RWPE2 (cell line): ENCODE measurements around the gene TMEM258.

ENCODE experiments used
- ATAC-seq: fragments of 200-7000 bp; cut with Tn5 transposase; 3 replicates; pipeline ENCODE4 v1.9.1; 2021; ENCODE audit warnings: low read depth
- DNase-seq: peaks from one replicate; pipeline ENCODE4 v3.0.0-alpha.2; 2020; ENCODE audit warnings: low spot score
- H3K27ac ChIP-seq: fragments of 450-650 bp; 2 replicates; pipeline ENCODE4 v1.5.1; 2017; ENCODE audit warnings: mild to moderate bottlenecking; ENCODE audit not compliant: poor library complexity, severe bottlenecking
- H3K27me3 ChIP-seq: fragments of 250-450 bp; sonication (Bioruptor Pico); 2 replicates; pipeline ENCODE4 v1.5.1; 2021; ENCODE audit warnings: mild to moderate bottlenecking, moderate library complexity; ENCODE audit not compliant: insufficient read depth, poor library complexity, severe bottlenecking
- H3K36me3 ChIP-seq: fragments of 250-450 bp; sonication (Bioruptor Pico); 2 replicates; pipeline ENCODE4 v1.5.1; 2020; ENCODE audit warnings: low read depth, mild to moderate bottlenecking, moderate library complexity
- H3K4me1 ChIP-seq: fragments of 250-450 bp; sonication (Bioruptor Pico); 2 replicates; pipeline ENCODE4 v1.5.1; 2021; ENCODE audit warnings: mild to moderate bottlenecking, moderate library complexity; ENCODE audit not compliant: insufficient read depth, poor library complexity, severe bottlenecking
- H3K4me3 ChIP-seq: fragments of 250-450 bp; sonication (Bioruptor Pico); 2 replicates; pipeline ENCODE4 v1.5.1; 2021; ENCODE audit warnings: mild to moderate bottlenecking, moderate library complexity; ENCODE audit not compliant: severe bottlenecking
- H3K9me3 ChIP-seq: fragments of 250-450 bp; sonication (Bioruptor Pico); 2 replicates; pipeline ENCODE4 v1.5.1; 2021; ENCODE audit warnings: mild to moderate bottlenecking, moderate library complexity; ENCODE audit not compliant: severe bottlenecking
- TF ChIP-seq, protein P1 (sequence below): fragments of 450-650 bp; IDR thresholded peaks from one replicate; pipeline ENCODE4 v1.5.1; 2017; ENCODE audit warnings: mild to moderate bottlenecking, moderate library complexity; ENCODE audit not compliant: poor library complexity, severe bottlenecking

Gene TMEM258

DNA sequence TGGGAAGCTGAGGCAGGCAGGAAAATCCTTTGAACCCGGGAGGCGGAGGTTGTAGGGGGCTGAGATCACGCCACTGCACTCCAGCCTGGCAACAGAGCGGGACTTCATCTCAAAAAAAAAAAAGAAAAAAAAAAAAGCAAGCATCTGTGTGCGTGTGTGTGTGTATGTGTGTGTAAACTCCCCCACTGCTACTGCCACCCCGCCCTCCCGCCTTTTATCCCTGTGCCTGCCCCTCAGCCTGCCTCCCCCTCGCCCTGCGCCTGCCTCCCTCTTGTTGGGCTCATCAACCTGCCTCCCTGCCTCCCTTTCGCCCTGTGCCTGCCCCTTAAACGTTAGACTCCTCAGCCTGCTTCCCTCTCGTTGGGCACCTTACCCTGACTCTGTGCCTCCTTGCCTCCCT, 18.0 kb downstream of the TMEM258 start:
- TF ChIP-seq, protein P1, sequence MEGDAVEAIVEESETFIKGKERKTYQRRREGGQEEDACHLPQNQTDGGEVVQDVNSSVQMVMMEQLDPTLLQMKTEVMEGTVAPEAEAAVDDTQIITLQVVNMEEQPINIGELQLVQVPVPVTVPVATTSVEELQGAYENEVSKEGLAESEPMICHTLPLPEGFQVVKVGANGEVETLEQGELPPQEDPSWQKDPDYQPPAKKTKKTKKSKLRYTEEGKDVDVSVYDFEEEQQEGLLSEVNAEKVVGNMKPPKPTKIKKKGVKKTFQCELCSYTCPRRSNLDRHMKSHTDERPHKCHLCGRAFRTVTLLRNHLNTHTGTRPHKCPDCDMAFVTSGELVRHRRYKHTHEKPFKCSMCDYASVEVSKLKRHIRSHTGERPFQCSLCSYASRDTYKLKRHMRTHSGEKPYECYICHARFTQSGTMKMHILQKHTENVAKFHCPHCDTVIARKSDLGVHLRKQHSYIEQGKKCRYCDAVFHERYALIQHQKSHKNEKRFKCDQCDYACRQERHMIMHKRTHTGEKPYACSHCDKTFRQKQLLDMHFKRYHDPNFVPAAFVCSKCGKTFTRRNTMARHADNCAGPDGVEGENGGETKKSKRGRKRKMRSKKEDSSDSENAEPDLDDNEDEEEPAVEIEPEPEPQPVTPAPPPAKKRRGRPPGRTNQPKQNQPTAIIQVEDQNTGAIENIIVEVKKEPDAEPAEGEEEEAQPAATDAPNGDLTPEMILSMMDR, result no peak
- Histone ChIP-seq H3K27me3 (no peaks in the 10 kb centered on the region), H3K4me3 (no peak overlapping the region), H3K36me3 (no peaks in the 10 kb centered on the region), H3K9me3 (no peaks in the 10 kb centered on the region), H3K4me1 (no peaks in the 10 kb centered on the region), H3K27ac (no peak overlapping the region)
- ATAC-seq (no peak), DNase-seq (no peak)

- H3K27me3 ChIP-seq, result no peaks in the 10 kb centered on the region
- no peak overlapping the region for H3K4me3 ChIP-seq
- no peaks in the 10 kb centered on the region for H3K9me3 ChIP-seq
- no peaks in the 10 kb centered on the region for H3K4me1 ChIP-seq
- TF ChIP-seq, protein P1, result no peak
- DNase-seq (no peak), ATAC-seq (no peak)
- no peaks in the 10 kb centered on the region for H3K36me3 ChIP-seq
- no peak overlapping the region for H3K27ac ChIP-seq
Measured at GRCh38 chr11:61773809-61774208, 18.6 kb downstream of the TMEM258 start.

DNA sequence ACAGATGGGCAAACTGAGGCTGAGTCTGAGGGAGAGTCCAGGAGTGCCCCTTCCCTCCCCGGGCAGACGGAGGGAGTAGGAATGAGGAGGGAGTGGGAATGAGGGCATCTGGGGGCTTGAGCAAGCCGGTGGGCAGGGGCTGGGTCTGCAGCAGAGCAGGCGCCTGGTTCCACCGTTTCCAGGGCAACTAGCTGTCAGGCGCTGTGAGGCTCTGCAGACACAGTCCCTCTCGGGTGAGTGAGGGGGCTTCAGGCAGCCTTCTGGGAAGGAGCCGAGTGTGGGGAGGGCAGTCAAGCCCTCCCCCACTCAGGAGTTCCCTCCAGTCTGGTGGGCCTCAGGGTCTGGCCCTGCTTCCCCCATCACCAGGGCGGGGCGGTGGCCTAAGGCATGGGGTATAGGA, 19.0 kb downstream of the TMEM258 start:
- Histone ChIP-seq H3K9me3 (no peaks in the 10 kb centered on the region), H3K36me3 (no peaks in the 10 kb centered on the region), H3K4me3 (no peak overlapping the region), H3K4me1 (no peaks in the 10 kb centered on the region), H3K27me3 (no peaks in the 10 kb centered on the region), H3K27ac (no peak overlapping the region)
- ATAC-seq (no peak), DNase-seq (no peak)
- TF ChIP-seq, protein P1, result no peak

- ATAC-seq, result no peak
- no peaks in the 10 kb centered on the region for H3K9me3 ChIP-seq
- no peak overlapping the region for H3K27ac ChIP-seq
- no peaks in the 10 kb centered on the region for H3K27me3 ChIP-seq
- DNase-seq, result no peak
- H3K4me3 ChIP-seq, result no peak overlapping the region
- no peaks in the 10 kb centered on the region for H3K4me1 ChIP-seq
- TF ChIP-seq, protein P1, result no peak
- no peaks in the 10 kb centered on the region for H3K36me3 ChIP-seq
Measured at GRCh38 chr11:61771985-61772455, 20.4 kb downstream of the TMEM258 start.

- Histone ChIP-seq H3K4me1 (no peaks in the 10 kb centered on the region), H3K27me3 (no peaks in the 10 kb centered on the region), H3K27ac (no peak overlapping the region), H3K36me3 (no peaks in the 10 kb centered on the region), H3K9me3 (no peaks in the 10 kb centered on the region), H3K4me3 (no peak overlapping the region)
- DNase-seq (no peak), ATAC-seq (no peak)
- TF ChIP-seq, protein P1, result no peak
Measured at GRCh38 chr11:61771195-61771894, 21.1 kb downstream of the TMEM258 start.
